ENCODE results near the gene TMEM120B. TPM values are rescaled to one million over a fixed set of nuclear protein-coding genes. Genes with fewer than 3 reads are reported as not detected.

TMEM120B gene
- total and polyA plus RNA-seq, 2 of the 13 experiments (the other 11 are each of a cell fraction or from before 2014, with no cell fraction given), result 7.1 to 12.9 TPM

DNA sequence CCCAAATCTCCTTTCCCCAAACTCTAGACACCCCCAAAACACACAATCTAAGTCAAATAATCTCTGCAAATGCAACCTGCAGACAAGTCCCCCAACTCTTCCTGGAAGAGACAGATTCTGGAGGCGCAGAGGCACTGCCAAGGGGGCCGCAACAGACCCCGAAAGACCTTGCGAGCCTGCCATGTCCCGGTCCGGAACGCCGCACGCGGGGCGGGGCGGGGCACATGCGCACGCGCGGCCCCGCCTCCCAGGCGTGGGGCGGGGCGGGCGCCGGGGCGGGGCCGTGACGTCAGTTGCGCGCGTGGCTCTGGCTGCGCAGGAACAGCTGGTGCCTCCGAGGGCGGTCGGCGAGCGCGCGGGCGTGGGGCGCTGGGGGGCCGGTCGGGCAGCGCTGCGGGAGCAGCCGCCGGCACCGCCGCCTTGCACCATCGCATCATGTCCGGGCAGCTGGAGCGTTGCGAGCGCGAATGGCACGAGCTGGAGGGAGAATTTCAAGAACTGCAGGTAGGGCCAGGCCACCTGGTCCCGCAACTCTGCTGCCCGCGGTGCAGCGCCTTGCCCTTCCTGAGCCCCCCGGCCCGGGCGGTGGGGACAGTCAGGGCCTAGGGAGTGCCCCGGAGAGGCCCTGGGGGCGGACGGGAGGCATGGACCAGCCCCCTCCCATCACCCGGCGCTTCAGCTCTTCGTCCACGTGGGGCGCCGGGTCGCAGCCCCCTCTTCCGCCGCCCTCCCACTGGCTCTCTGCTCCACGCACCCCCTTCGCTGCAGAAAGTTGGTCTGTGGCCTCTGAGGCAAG lies at the start of gene TMEM120B (continued):
- TF ChIP-seq ZNF432 (CRISPR knock-in tag; IDR thresholded peaks at IDR 0.05; ENCODE audit: borderline replicate concordance), result no peak
- TF ChIP-seq, protein P1, sequence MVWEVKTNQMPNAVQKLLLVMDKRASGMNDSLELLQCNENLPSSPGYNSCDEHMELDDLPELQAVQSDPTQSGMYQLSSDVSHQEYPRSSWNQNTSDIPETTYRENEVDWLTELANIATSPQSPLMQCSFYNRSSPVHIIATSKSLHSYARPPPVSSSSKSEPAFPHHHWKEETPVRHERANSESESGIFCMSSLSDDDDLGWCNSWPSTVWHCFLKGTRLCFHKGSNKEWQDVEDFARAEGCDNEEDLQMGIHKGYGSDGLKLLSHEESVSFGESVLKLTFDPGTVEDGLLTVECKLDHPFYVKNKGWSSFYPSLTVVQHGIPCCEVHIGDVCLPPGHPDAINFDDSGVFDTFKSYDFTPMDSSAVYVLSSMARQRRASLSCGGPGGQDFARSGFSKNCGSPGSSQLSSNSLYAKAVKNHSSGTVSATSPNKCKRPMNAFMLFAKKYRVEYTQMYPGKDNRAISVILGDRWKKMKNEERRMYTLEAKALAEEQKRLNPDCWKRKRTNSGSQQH (CRISPR knock-in tag; IDR thresholded peaks at IDR 0.05; ENCODE audit: low read depth), result peak; percentile 58; the same call in 1 of the 2 replicates
- TF ChIP-seq SNRNP70 (IDR thresholded peaks at IDR 0.05; ENCODE audit: low read depth, low read length), result no peak
- no peak for TF ChIP-seq ZNF703 (CRISPR knock-in tag; IDR thresholded peaks at IDR 0.05; ENCODE audit: borderline replicate concordance)
- no peak for TF ChIP-seq ZFP62 (CRISPR knock-in tag; IDR thresholded peaks at IDR 0.05)
- TF ChIP-seq KMT2B (CRISPR knock-in tag; IDR thresholded peaks at IDR 0.05), result peak; percentile 35; the same call in 1 of the 2 replicates
- 0 out of 2 replicates have a peak, but pooled peaks have one; percentile 12 for TF ChIP-seq BHLHE40 (IDR thresholded peaks at IDR 0.05; ENCODE audit: low read length)
- TF ChIP-seq MIER3 (CRISPR knock-in tag; IDR thresholded peaks at IDR 0.05; ENCODE audit: borderline replicate concordance), result no peak
- no peak for TF ChIP-seq ZNF777 (CRISPR knock-in tag; IDR thresholded peaks at IDR 0.05)
- TF ChIP-seq ZNF549 (CRISPR knock-in tag; IDR thresholded peaks at IDR 0.05), result no peak
- peak; percentile 12 for TF ChIP-seq HNRNPK (IDR thresholded peaks at IDR 0.05; ENCODE audit: low read depth, low read length, poor library complexity, severe bottlenecking)
- no peak for TF ChIP-seq MTF2 (CRISPR knock-in tag; IDR thresholded peaks at IDR 0.05; ENCODE audit: borderline replicate concordance)
- TF ChIP-seq AHR (CRISPR knock-in tag; IDR thresholded peaks at IDR 0.05), result no peak
- no peak; the same call in 1 of the 2 replicates for TF ChIP-seq TFDP2 (CRISPR knock-in tag; IDR thresholded peaks at IDR 0.05)
- no peak for TF ChIP-seq PRDM10 (CRISPR knock-in tag; IDR thresholded peaks at IDR 0.05; ENCODE audit: low read depth)
- TF ChIP-seq FOXK1 (CRISPR knock-in tag; IDR thresholded peaks at IDR 0.05; ENCODE audit: borderline replicate concordance, low read depth), result no peak
- TF ChIP-seq ZUFSP (CRISPR knock-in tag; IDR thresholded peaks at IDR 0.05; ENCODE audit: borderline replicate concordance), result no peak
- TF ChIP-seq SNAI1 (CRISPR knock-in tag; IDR thresholded peaks at IDR 0.05; ENCODE audit: borderline replicate concordance), result no peak
- peak; percentile 39; the same call in 1 of the 2 replicates for TF ChIP-seq NR2C2 (CRISPR knock-in tag; IDR thresholded peaks at IDR 0.05; ENCODE audit: borderline replicate concordance)
- TF ChIP-seq ZFX (CRISPR knock-in tag; IDR thresholded peaks at IDR 0.05; ENCODE audit: low read depth), result peak; percentile 72
